GM04503 (cell line): Measurements from ENCODE around the gene FIP1L1.

Source experiments
- DNase-seq: peaks from one replicate; pipeline ENCODE4 v3.0.0-alpha.2; 2012; ENCODE audit warnings: low read depth

FIP1L1 gene

GRCh38 chr4:53501561-53501960, 124.1 kb downstream of the FIP1L1 start:
- DNase-seq = no peak

GRCh38 chr4:53502094-53502493, 124.7 kb downstream of the FIP1L1 start:
- no peak for DNase-seq

- DNase-seq = no peak
Measured at GRCh38 chr4:53505947-53506346, 128.5 kb downstream of the FIP1L1 start.

- no peak for DNase-seq
Measured at GRCh38 chr4:53507058-53507457, 129.6 kb downstream of the FIP1L1 start.

- no peak for DNase-seq
Measured at GRCh38 chr4:53507671-53508286, 130.3 kb downstream of the FIP1L1 start.

- DNase-seq = no peak
Measured at GRCh38 chr4:53508446-53508845, 131.0 kb downstream of the FIP1L1 start.

GRCh38 chr4:53510321-53510720, 132.9 kb downstream of the FIP1L1 start:
- DNase-seq = no peak
